DND-41 (cell line): ENCODE measurements around the gene ADAMTSL3.
"Not testable (repeated sequence)": the region's sequence is repeated elsewhere in the genome, so short reads cannot be mapped to it uniquely, and the experiment has no call there.

Source experiments
- EZH2 ChIP-seq: IDR thresholded peaks from 3 replicates; pipeline ENCODE4 v1.6.1; 2012; ENCODE audit warnings: borderline replicate concordance, low read depth, mild to moderate bottlenecking, moderate library complexity, low read length, inconsistent platforms; ENCODE audit not compliant: severe bottlenecking
- TF ChIP-seq, protein P1 (sequence below): IDR thresholded peaks from 2 replicates; pipeline ENCODE4 v1.5.1; 2012; ENCODE audit warnings: borderline replicate concordance, low read length, moderate library complexity, mild to moderate bottlenecking; ENCODE audit not compliant: poor library complexity, severe bottlenecking; ENCODE audit errors: extremely low read depth

DNA sequence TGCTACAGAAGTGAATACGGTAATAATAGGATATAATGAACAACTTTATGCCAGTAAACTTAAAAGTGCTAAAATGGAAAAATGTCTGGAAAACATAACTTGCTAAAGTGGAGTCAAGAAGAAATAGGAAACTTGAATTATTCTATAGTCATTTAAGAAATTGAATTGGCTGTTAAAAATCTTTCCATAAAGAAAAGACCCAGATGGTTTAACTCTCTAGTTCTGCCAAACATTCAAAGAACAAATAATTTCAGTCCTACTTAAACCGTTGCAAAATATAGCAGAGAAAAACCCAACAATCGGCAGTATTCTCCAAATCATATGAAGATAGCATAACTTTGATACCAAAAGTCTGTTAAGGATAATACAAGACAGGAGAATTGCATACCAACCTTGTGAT, 432.1 kb downstream of the ADAMTSL3 start:
- TF ChIP-seq, protein P1, sequence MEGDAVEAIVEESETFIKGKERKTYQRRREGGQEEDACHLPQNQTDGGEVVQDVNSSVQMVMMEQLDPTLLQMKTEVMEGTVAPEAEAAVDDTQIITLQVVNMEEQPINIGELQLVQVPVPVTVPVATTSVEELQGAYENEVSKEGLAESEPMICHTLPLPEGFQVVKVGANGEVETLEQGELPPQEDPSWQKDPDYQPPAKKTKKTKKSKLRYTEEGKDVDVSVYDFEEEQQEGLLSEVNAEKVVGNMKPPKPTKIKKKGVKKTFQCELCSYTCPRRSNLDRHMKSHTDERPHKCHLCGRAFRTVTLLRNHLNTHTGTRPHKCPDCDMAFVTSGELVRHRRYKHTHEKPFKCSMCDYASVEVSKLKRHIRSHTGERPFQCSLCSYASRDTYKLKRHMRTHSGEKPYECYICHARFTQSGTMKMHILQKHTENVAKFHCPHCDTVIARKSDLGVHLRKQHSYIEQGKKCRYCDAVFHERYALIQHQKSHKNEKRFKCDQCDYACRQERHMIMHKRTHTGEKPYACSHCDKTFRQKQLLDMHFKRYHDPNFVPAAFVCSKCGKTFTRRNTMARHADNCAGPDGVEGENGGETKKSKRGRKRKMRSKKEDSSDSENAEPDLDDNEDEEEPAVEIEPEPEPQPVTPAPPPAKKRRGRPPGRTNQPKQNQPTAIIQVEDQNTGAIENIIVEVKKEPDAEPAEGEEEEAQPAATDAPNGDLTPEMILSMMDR = not testable (repeated sequence)
- not testable (repeated sequence) for TF ChIP-seq EZH2
